WERI-Rb-1 (cell line): Measurements from ENCODE around the gene PAPPA.

Experiments
- DNase-seq: peaks from one replicate; pipeline ENCODE4 v3.0.0-alpha.2; 2020
- H3K27ac ChIP-seq: fragments of 250-450 bp; sonication (Bioruptor Pico); 2 replicates; pipeline ENCODE4 v1.5.1; 2020; ENCODE audit warnings: mild to moderate bottlenecking, moderate library complexity
- H3K27me3 ChIP-seq: fragments of 250-450 bp; sonication (Bioruptor Pico); 2 replicates; pipeline ENCODE4 v1.5.1; 2021; ENCODE audit warnings: mild to moderate bottlenecking, low read depth, moderate library complexity; ENCODE audit not compliant: insufficient read depth, severe bottlenecking
- H3K36me3 ChIP-seq: fragments of 250-450 bp; sonication (Bioruptor Pico); 2 replicates; pipeline ENCODE4 v1.5.1; 2020; ENCODE audit warnings: mild to moderate bottlenecking, moderate library complexity
- H3K4me3 ChIP-seq: 2 replicates; pipeline ENCODE4 v1.5.1; 2011; ENCODE audit warnings: low read depth, mild to moderate bottlenecking, control low read depth, low read length
- H3K9me3 ChIP-seq: fragments of 250-450 bp; sonication (Bioruptor Pico); 2 replicates; pipeline ENCODE4 v1.5.1; 2021; ENCODE audit warnings: mild to moderate bottlenecking, moderate library complexity; ENCODE audit not compliant: severe bottlenecking
- CTCF ChIP-seq: IDR thresholded peaks from 2 replicates; pipeline ENCODE4 v1.5.1; 2011; ENCODE audit warnings: low read depth, mild to moderate bottlenecking, control low read depth, inconsistent platforms, low read length

Gene PAPPA

GRCh38 chr9:116202219-116202912 is 48.8 kb downstream of the PAPPA start:
- no peak for DNase-seq
- peak overlapping the region; percentile 38 for H3K27ac ChIP-seq
- no peaks in the 10 kb centered on the region for H3K27me3 ChIP-seq
- no peaks in the 10 kb centered on the region for H3K36me3 ChIP-seq
- no peak overlapping the region for H3K4me3 ChIP-seq
- no peaks in the 10 kb centered on the region for H3K9me3 ChIP-seq
- TF ChIP-seq CTCF, result no peak

GRCh38 chr9:116204252-116204882 is 50.8 kb downstream of the PAPPA start:
- no peak for DNase-seq
- H3K4me3 ChIP-seq, result no peak overlapping the region
- no peaks in the 10 kb centered on the region for H3K36me3 ChIP-seq
- H3K27me3 ChIP-seq, result no peaks in the 10 kb centered on the region
- TF ChIP-seq CTCF, result no peak
- H3K9me3 ChIP-seq, result no peaks in the 10 kb centered on the region
- peak overlapping the region; percentile 60; the same call in 1 of the 2 replicates for H3K27ac ChIP-seq

GRCh38 chr9:116207371-116208111 is 54.0 kb downstream of the PAPPA start:
- Histone ChIP-seq H3K36me3 (no peaks in the 10 kb centered on the region), H3K4me3 (no peak overlapping the region), H3K9me3 (no peaks in the 10 kb centered on the region), H3K27me3 (no peaks in the 10 kb centered on the region), H3K27ac (no peak overlapping the region)
- no peak for TF ChIP-seq CTCF
- DNase-seq, result no peak

GRCh38 chr9:116208417-116209232 is 55.0 kb downstream of the PAPPA start:
- Histone ChIP-seq H3K36me3 (no peaks in the 10 kb centered on the region), H3K27ac (no peak overlapping the region), H3K27me3 (no peaks in the 10 kb centered on the region), H3K9me3 (no peaks in the 10 kb centered on the region), H3K4me3 (no peak overlapping the region)
- 0 out of 2 replicates have a peak, but pooled peaks have one; percentile 18 for TF ChIP-seq CTCF
- DNase-seq, result peak; percentile 51

- TF ChIP-seq CTCF, result no peak
- no peaks in the 10 kb centered on the region for H3K27me3 ChIP-seq
- DNase-seq, result no peak
- H3K27ac ChIP-seq, result no peak overlapping the region
- H3K36me3 ChIP-seq, result no peaks in the 10 kb centered on the region
- H3K9me3 ChIP-seq, result no peaks in the 10 kb centered on the region
- no peak overlapping the region for H3K4me3 ChIP-seq
Observed at GRCh38 chr9:116209414-116210116, 56.0 kb downstream of the PAPPA start.
